ENCODE data around the gene GPC5.
"Not testable (repeated sequence)": the region's sequence is repeated elsewhere in the genome, so short reads cannot be mapped to it uniquely, and the experiment has no call there.

The GPC5 gene

GRCh38 chr13:91408971-91409370, 10.6 kb downstream of the GPC5 start:
- H4K8ac ChIP-seq (ENCODE audit: low read length), result no peak overlapping the region
- no peak for DNase-seq
- no peak overlapping the region for H3K4me2 ChIP-seq (ENCODE audit: low read length, poor library complexity, severe bottlenecking)
- no peak overlapping the region for H2AFZ ChIP-seq (ENCODE audit: low read depth, low read length)
- no peak overlapping the region for H3K4ac ChIP-seq (ENCODE audit: low read depth in 1 of 2, low read length in 2 of 2)
- no peak overlapping the region for H3K14ac ChIP-seq (ENCODE audit: low read length in 2 of 2)
- H3K27ac ChIP-seq (ENCODE audit: low read length, poor library complexity, severe bottlenecking), result no peak overlapping the region
- no peak overlapping the region for H2BK12ac ChIP-seq (ENCODE audit: low read length in 2 of 2)
- H3K27me3 ChIP-seq (ENCODE audit: control insufficient read depth in 1 of 2, insufficient read depth in 1 of 2, low read length in 2 of 2), result peaks cover 0 to 10% of the 10 kb centered on the region in 2 experiments
- H3K4me3 ChIP-seq (ENCODE audit: insufficient read depth in 1 of 2, low read depth in 1 of 2, low read length in 2 of 2), result no peak overlapping the region
- no peak overlapping the region for H2BK120ac ChIP-seq (ENCODE audit: low read depth, low read length)
- H4K91ac ChIP-seq (ENCODE audit: low read length), result no peak overlapping the region
- H3K79me1 ChIP-seq (replicated peaks; ENCODE audit: low read length, poor library complexity, severe bottlenecking), result no peaks in the 10 kb centered on the region
- 95% methylated on average over 2 of the region's 2 CpGs for WGBS
- no peak overlapping the region for H3K9ac ChIP-seq (ENCODE audit: low read length)
- no peaks in the 10 kb centered on the region for H3K36me3 ChIP-seq (ENCODE audit: control insufficient read depth in 1 of 2, insufficient read depth in 2 of 2, low read depth in 1 of 2, low read length in 2 of 2)
- H2BK15ac ChIP-seq (ENCODE audit: low read depth, poor library complexity, severe bottlenecking), result no peak overlapping the region
- H3K9me3 ChIP-seq (ENCODE audit: control insufficient read depth, low read length), result no peaks in the 10 kb centered on the region
- no peak overlapping the region for H3K23ac ChIP-seq (ENCODE audit: low read length in 2 of 2)
- no peak overlapping the region for H3K18ac ChIP-seq (ENCODE audit: low read depth in 1 of 2, low read length in 2 of 2)
- H3K4me1 ChIP-seq (ENCODE audit: control insufficient read depth, insufficient read depth, low read depth, low read length), result no peaks in the 10 kb centered on the region
- H2AK5ac ChIP-seq (ENCODE audit: low read length, severe bottlenecking), result no peak overlapping the region
- H2BK5ac ChIP-seq (ENCODE audit: low read depth, low read length, poor library complexity, severe bottlenecking), result no peak overlapping the region

GRCh38 chr13:91416579-91416978, 18.2 kb downstream of the GPC5 start:
- not testable (repeated sequence) for H3K23ac ChIP-seq (ENCODE audit: low read length in 2 of 2); H3K79me1 ChIP-seq (replicated peaks; ENCODE audit: low read length, poor library complexity, severe bottlenecking); H3K9ac ChIP-seq (ENCODE audit: low read length); H2BK15ac ChIP-seq (ENCODE audit: low read depth, poor library complexity, severe bottlenecking); H3K14ac ChIP-seq (ENCODE audit: low read length in 2 of 2); H3K9me3 ChIP-seq (ENCODE audit: control insufficient read depth, low read length); DNase-seq; H3K4me1 ChIP-seq (ENCODE audit: control insufficient read depth, insufficient read depth, low read depth, low read length); H3K27ac ChIP-seq (ENCODE audit: low read length, poor library complexity, severe bottlenecking); H4K91ac ChIP-seq (ENCODE audit: low read length); H3K4ac ChIP-seq (ENCODE audit: low read depth in 1 of 2, low read length in 2 of 2); H2BK5ac ChIP-seq (ENCODE audit: low read depth, low read length, poor library complexity, severe bottlenecking); H3K18ac ChIP-seq (ENCODE audit: low read depth in 1 of 2, low read length in 2 of 2); H2BK12ac ChIP-seq (ENCODE audit: low read length in 2 of 2); H3K36me3 ChIP-seq (ENCODE audit: control insufficient read depth in 1 of 2, insufficient read depth in 2 of 2, low read depth in 1 of 2, low read length in 2 of 2); H3K4me3 ChIP-seq (ENCODE audit: insufficient read depth in 1 of 2, low read depth in 1 of 2, low read length in 2 of 2); H3K4me2 ChIP-seq (ENCODE audit: low read length, poor library complexity, severe bottlenecking); H3K27me3 ChIP-seq (ENCODE audit: control insufficient read depth in 1 of 2, insufficient read depth in 1 of 2, low read length in 2 of 2); H2AFZ ChIP-seq (ENCODE audit: low read depth, low read length); H4K8ac ChIP-seq (ENCODE audit: low read length); H2AK5ac ChIP-seq (ENCODE audit: low read length, severe bottlenecking); H2BK120ac ChIP-seq (ENCODE audit: low read depth, low read length)
- 100% methylated on average over 1 of the region's 5 CpGs for WGBS

GRCh38 chr13:91417660-91418325, 19.4 kb downstream of the GPC5 start:
- Histone ChIP-seq H3K36me3 (ENCODE audit: control insufficient read depth in 1 of 2, insufficient read depth in 2 of 2, low read depth in 1 of 2, low read length in 2 of 2) (no peaks in the 10 kb centered on the region), H3K4me2 (ENCODE audit: low read length, poor library complexity, severe bottlenecking) (no peak overlapping the region), H2BK12ac (ENCODE audit: low read length in 2 of 2) (no peak overlapping the region), H3K4me1 (ENCODE audit: control insufficient read depth, insufficient read depth, low read depth, low read length) (no peaks in the 10 kb centered on the region), H2BK5ac (ENCODE audit: low read depth, low read length, poor library complexity, severe bottlenecking) (no peak overlapping the region), H3K14ac (ENCODE audit: low read length in 2 of 2) (no peak overlapping the region), H4K91ac (ENCODE audit: low read length) (no peak overlapping the region), H2BK15ac (ENCODE audit: low read depth, poor library complexity, severe bottlenecking) (no peak overlapping the region), H2AFZ (ENCODE audit: low read depth, low read length) (no peak overlapping the region), H3K9me3 (ENCODE audit: control insufficient read depth, low read length) (no peaks in the 10 kb centered on the region), H4K8ac (ENCODE audit: low read length) (no peak overlapping the region), H3K9ac (ENCODE audit: low read length) (no peak overlapping the region), H3K27me3 (ENCODE audit: control insufficient read depth in 1 of 2, insufficient read depth in 1 of 2, low read length in 2 of 2) (no peaks in the 10 kb centered on the region), H3K23ac (ENCODE audit: low read length in 2 of 2) (no peak overlapping the region), H3K18ac (ENCODE audit: low read depth in 1 of 2, low read length in 2 of 2) (no peak overlapping the region), H2AK5ac (ENCODE audit: low read length, severe bottlenecking) (no peak overlapping the region), H2BK120ac (ENCODE audit: low read depth, low read length) (no peak overlapping the region), H3K4ac (ENCODE audit: low read depth in 1 of 2, low read length in 2 of 2) (no peak overlapping the region), H3K79me1 (replicated peaks; ENCODE audit: low read length, poor library complexity, severe bottlenecking) (no peaks in the 10 kb centered on the region), H3K4me3 (ENCODE audit: insufficient read depth in 1 of 2, low read depth in 1 of 2, low read length in 2 of 2) (no peak overlapping the region), H3K27ac (ENCODE audit: low read length, poor library complexity, severe bottlenecking) (no peak overlapping the region)
- DNase-seq, result no peak
- 83% methylated on average over 4 of the region's 6 CpGs for WGBS

- Histone ChIP-seq H3K4ac (ENCODE audit: low read depth in 1 of 2, low read length in 2 of 2) (no peak overlapping the region), H3K4me3 (ENCODE audit: insufficient read depth in 1 of 2, low read depth in 1 of 2, low read length in 2 of 2) (no peak overlapping the region), H3K9me3 (ENCODE audit: control insufficient read depth, low read length) (peaks cover 16% of the 10 kb centered on the region), H2BK15ac (ENCODE audit: low read depth, poor library complexity, severe bottlenecking) (no peak overlapping the region), H3K36me3 (ENCODE audit: control insufficient read depth in 1 of 2, insufficient read depth in 2 of 2, low read depth in 1 of 2, low read length in 2 of 2) (no peaks in the 10 kb centered on the region), H3K9ac (ENCODE audit: low read length) (no peak overlapping the region), H3K18ac (ENCODE audit: low read depth in 1 of 2, low read length in 2 of 2) (no peak overlapping the region), H3K4me2 (ENCODE audit: low read length, poor library complexity, severe bottlenecking) (no peak overlapping the region), H2BK5ac (ENCODE audit: low read depth, low read length, poor library complexity, severe bottlenecking) (no peak overlapping the region), H3K27me3 (ENCODE audit: control insufficient read depth in 1 of 2, insufficient read depth in 1 of 2, low read length in 2 of 2) (no peaks in the 10 kb centered on the region), H4K91ac (ENCODE audit: low read length) (no peak overlapping the region), H2AK5ac (ENCODE audit: low read length, severe bottlenecking) (no peak overlapping the region), H3K27ac (ENCODE audit: low read length, poor library complexity, severe bottlenecking) (no peak overlapping the region), H4K8ac (ENCODE audit: low read length) (no peak overlapping the region), H2BK12ac (ENCODE audit: low read length in 2 of 2) (no peak overlapping the region), H3K23ac (ENCODE audit: low read length in 2 of 2) (no peak overlapping the region), H3K14ac (ENCODE audit: low read length in 2 of 2) (no peak overlapping the region), H3K4me1 (ENCODE audit: control insufficient read depth, insufficient read depth, low read depth, low read length) (no peaks in the 10 kb centered on the region), H2AFZ (ENCODE audit: low read depth, low read length) (no peak overlapping the region), H2BK120ac (ENCODE audit: low read depth, low read length) (no peak overlapping the region), H3K79me1 (replicated peaks; ENCODE audit: low read length, poor library complexity, severe bottlenecking) (no peaks in the 10 kb centered on the region)
- no peak for DNase-seq
- WGBS, result 42% methylated on average over 2 of the region's 2 CpGs
Measured at GRCh38 chr13:91426913-91427312, 28.5 kb downstream of the GPC5 start.
